ENCODE results near the gene PPP6R2. TPM values are rescaled to one million over a fixed set of nuclear protein-coding genes. Genes with fewer than 3 reads are reported as not detected.

The PPP6R2 gene
- total RNA-seq, 2 experiments from 2014 or later: 33.7 to 34.7 TPM

DNA sequence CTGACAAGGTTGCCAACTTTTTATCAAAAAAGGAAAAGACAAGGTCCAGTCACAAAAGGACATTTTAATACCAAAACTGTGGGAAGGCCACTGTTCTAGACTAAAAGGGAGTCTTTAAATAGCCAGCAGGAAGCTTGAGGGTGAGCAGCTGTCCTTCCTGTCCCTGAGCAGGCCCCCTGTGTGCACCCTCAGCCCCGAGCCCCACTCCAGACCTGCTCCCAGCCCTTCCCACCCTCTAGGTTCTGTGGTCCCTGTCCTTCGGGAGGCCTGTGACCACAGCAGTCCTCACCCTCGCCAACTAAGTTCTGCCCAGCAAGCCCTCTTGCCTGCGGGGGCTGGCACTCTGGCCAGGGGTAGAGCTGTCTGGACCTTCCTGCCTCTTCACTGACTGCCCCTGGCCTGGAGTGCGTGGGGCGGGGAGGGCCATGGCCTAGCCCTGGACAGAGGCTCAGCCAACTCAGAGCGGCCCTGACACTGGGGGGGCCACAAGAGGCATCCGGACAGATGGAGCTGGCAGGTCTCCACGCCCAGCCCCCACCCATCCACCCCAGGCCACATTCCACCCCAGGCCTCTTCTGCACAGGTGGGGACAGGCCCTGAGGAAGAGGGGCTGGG lies 34.0 kb upstream of the PPP6R2 start:
- Mint-ChIP-seq H3K27ac (no peak overlapping the region), H3K9me3 (no peaks in the 10 kb centered on the region), H3K4me3 (peak overlapping the region; percentile 28), H3K4me1 (ENCODE audit: low read depth) (peaks cover 12% of the 10 kb centered on the region), H3K36me3 (ENCODE audit: low read depth) (no peaks in the 10 kb centered on the region), H3K27me3 (ENCODE audit: low read depth) (peaks cover 12% of the 10 kb centered on the region)
- DNase-seq: no peak
- intact Hi-C loops (cut with micrococcal nuclease): no loop called here
- CTCF ChIA-PET: no interaction called here

DNA sequence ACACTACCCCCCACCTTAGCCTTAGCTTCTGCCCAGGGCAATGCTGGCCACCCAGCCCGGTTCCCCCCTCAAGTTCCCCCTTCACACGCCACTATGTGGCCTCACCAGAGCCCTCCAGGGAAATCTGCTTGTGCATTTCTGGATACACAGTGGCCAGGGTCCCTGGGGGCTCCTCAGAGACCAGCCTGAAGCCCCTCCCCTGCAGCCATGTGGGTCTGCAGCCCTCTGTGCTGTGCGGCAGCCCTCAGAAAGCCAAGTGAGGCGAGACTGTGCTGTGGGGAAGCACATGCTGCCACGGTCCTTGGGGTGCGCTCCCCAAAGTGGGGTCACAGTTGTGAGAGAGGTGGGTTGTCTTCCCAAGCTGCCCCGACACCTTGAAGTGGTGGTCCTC lies 33.5 kb upstream of the PPP6R2 start:
- Mint-ChIP-seq H3K36me3 (ENCODE audit: low read depth) (no peaks in the 10 kb centered on the region), H3K9me3 (no peaks in the 10 kb centered on the region), H3K4me3 (no peak overlapping the region), H3K27ac (no peak overlapping the region), H3K4me1 (ENCODE audit: low read depth) (peaks cover 17% of the 10 kb centered on the region), H3K27me3 (ENCODE audit: low read depth) (peaks cover 10% of the 10 kb centered on the region)
- no peak for DNase-seq
- CTCF ChIA-PET: no interaction called here
- intact Hi-C loops (cut with micrococcal nuclease): no loop called here

DNA sequence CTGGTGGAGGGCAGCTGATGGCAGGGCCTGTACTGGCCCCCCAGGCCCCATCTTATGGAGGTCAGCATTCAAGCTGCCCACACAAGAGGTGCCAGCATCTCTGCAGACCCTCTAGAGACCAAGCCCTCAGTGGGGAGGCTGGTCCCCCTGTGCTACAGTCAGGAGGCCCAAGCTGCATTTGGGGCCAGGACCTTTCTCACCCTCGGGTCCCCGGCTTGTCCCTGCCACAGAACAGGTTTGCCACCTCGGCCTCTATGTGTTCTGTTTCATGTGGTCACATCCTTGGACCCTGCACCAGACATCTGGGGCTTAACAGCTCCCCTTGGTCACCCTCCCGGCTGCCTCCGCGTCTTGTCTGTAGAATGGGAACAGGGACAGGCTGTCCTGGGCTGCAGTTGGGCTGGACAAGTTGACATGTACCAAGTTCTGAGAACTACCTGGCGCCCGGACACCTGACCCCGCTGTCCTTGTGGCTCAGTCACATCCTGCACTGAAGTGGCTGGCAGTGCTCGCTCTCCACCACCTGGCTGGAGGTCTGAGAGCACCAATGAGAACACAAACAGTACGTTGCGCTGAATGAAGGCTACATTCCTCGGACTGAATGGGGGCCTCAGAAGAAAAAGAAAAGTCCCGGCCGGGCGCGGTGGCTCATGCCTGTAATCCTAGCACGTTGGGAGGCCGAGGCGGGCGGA lies 33.0 kb upstream of the PPP6R2 start:
- no peak overlapping the region for H3K27ac Mint-ChIP-seq
- CTCF ChIA-PET: no interaction called here
- no peak overlapping the region for H3K4me3 Mint-ChIP-seq
- H3K9me3 Mint-ChIP-seq: no peaks in the 10 kb centered on the region
- no peaks in the 10 kb centered on the region for H3K36me3 Mint-ChIP-seq (ENCODE audit: low read depth)
- H3K27me3 Mint-ChIP-seq (ENCODE audit: low read depth): peaks cover 10% of the 10 kb centered on the region
- H3K4me1 Mint-ChIP-seq (ENCODE audit: low read depth): peaks cover 20% of the 10 kb centered on the region
- intact Hi-C loops (cut with micrococcal nuclease): loop anchor here (5.0 kb wide), 1 partner anchor 38 kb away; the partner anchor contains the start of gene MAPK11
- DNase-seq: no peak

DNA sequence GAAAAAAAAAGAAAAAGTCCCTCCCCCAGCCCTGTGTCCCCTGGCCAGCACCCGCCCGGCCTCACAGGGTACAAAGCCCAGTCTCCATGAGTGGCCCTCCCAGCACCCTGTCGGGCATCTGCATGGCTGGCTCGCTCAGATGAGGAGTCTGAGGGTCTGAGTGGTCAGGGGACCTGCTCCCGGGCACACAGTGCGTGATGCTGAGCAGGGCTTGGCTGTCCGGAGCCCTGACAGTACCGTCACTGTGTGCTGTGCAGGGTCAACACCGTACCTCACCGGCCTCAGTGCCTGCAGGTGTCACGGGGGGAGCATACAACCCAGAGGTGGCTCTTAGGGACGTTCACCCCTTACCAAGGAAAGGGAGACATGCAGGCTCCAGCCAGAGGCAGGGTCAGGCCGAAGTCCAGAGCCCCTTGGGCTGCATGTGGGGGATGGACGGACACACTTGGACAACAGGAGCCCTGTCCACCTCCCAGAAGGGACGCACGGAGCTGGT lies 32.1 kb upstream of the PPP6R2 start:
- Mint-ChIP-seq H3K9me3 (no peaks in the 10 kb centered on the region), H3K27me3 (ENCODE audit: low read depth) (peaks cover 7% of the 10 kb centered on the region), H3K4me3 (no peak overlapping the region), H3K4me1 (ENCODE audit: low read depth) (peaks cover 21% of the 10 kb centered on the region), H3K36me3 (ENCODE audit: low read depth) (no peaks in the 10 kb centered on the region), H3K27ac (no peak overlapping the region)
- intact Hi-C loops (cut with micrococcal nuclease): loop anchor here (5.0 kb wide), 1 partner anchor 39 kb away; the partner anchor contains the start of gene MAPK11
- no peak for DNase-seq
- CTCF ChIA-PET: no interaction called here

DNA sequence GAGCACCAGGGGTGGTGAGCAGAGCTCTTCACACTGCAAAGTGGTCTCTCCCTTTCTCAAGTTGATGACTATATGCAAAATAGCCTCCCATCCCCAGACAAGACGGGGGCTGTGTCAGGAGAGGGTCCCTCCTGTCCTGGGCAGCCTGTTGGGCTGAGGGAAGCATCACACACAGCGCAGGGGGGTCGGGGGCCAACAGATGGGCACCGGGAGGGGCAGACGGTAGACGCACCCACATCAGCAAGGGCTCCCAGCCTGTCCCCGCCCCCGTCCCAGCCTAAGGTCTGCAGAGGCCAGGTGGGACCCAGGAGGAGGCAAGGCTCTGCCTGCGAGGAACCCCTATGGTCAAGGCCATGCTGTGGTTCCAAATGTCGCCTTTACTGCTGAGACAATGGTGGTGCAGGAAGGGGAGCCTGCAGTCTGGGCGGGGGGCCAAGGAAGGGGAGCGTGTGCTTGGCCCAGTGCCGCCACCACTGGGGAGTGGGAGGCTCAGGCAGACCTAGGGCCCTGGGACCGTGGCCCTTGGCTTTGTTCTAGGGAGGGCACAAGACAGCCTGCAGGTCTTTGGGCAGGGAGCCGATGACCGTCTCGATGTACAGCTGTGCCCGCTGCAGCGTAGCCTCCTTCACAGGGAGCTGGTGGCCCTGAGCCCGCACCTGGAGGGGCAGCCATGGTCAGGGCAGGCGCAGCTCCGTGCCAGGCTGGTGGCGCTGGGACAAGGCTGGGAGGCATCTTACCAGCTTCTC lies 31.3 kb upstream of the PPP6R2 start:
- Mint-ChIP-seq H3K4me1 (ENCODE audit: low read depth) (peaks cover 17% of the 10 kb centered on the region), H3K4me3 (no peak overlapping the region), H3K27ac (no peak overlapping the region), H3K9me3 (no peaks in the 10 kb centered on the region), H3K27me3 (ENCODE audit: low read depth) (peaks cover 3% of the 10 kb centered on the region), H3K36me3 (ENCODE audit: low read depth) (no peaks in the 10 kb centered on the region)
- intact Hi-C loops (cut with micrococcal nuclease): loop anchor here (5.0 kb wide), 1 partner anchor 39 kb away; the partner anchor contains the start of gene MAPK11
- DNase-seq: no peak
- CTCF ChIA-PET: no interaction called here

DNA sequence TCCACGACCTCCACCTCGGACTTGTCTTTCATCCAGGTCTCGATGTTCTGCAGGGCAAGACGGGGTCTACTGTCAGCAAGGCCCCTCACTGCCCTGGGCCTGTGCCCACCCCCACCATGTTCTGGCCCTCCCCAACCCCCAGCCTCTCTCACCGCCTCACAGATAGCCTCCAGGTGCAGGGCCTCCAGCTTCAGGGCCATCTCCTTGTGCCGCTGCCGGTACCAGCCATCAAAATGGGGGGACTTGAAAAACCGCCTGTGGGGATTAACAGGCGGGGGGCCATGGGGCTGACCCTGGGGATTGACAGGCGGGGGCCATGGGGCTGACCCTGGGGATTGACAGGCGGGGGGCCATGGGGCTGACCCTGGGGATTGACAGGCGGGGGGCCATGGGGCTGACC lies 30.8 kb upstream of the PPP6R2 start:
- H3K4me3 Mint-ChIP-seq: no peak overlapping the region
- no peak for DNase-seq
- H3K9me3 Mint-ChIP-seq: no peaks in the 10 kb centered on the region
- intact Hi-C loops (cut with micrococcal nuclease): loop anchor here (5.0 kb wide), 1 partner anchor 40 kb away; the partner anchor contains the start of gene MAPK11
- peaks cover 3% of the 10 kb centered on the region for H3K27me3 Mint-ChIP-seq (ENCODE audit: low read depth)
- CTCF ChIA-PET: no interaction called here
- H3K36me3 Mint-ChIP-seq (ENCODE audit: low read depth): no peaks in the 10 kb centered on the region
- no peak overlapping the region for H3K27ac Mint-ChIP-seq
- H3K4me1 Mint-ChIP-seq (ENCODE audit: low read depth): peaks cover 17% of the 10 kb centered on the region

DNA sequence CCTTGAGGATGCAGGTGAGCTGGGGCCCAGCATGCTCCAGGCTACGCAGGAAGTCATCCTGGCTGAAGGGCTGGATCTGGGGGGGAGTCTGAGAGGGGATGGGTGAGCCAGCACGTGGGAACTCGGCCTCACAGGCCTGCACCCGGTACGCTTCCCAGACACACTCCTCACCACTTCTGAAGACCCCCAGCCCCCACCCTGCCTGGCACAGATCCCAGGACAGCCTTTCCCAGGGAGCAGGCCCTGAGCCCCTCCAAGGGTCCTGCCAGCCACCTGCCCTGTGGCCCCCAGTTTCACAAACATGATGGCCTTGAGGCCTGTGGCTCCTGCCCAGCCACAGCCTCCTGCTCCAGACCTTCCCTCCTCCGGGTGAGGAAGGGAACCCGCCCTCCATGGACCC lies 30.1 kb upstream of the PPP6R2 start:
- DNase-seq: no peak
- peaks cover 17% of the 10 kb centered on the region for H3K4me1 Mint-ChIP-seq (ENCODE audit: low read depth)
- intact Hi-C loops (cut with micrococcal nuclease): loop anchor here (5.0 kb wide), 1 partner anchor 41 kb away; the partner anchor contains the start of gene MAPK11
- no peak overlapping the region for H3K4me3 Mint-ChIP-seq
- H3K36me3 Mint-ChIP-seq (ENCODE audit: low read depth): no peaks in the 10 kb centered on the region
- no peak overlapping the region for H3K27ac Mint-ChIP-seq
- H3K9me3 Mint-ChIP-seq: no peaks in the 10 kb centered on the region
- CTCF ChIA-PET: interaction anchor here (1.0 kb wide), 1 partner anchor 29 kb away, joined by 3 read pairs; no protein-coding TSS in a partner anchor
- H3K27me3 Mint-ChIP-seq (ENCODE audit: low read depth): peaks cover 3% of the 10 kb centered on the region

DNA sequence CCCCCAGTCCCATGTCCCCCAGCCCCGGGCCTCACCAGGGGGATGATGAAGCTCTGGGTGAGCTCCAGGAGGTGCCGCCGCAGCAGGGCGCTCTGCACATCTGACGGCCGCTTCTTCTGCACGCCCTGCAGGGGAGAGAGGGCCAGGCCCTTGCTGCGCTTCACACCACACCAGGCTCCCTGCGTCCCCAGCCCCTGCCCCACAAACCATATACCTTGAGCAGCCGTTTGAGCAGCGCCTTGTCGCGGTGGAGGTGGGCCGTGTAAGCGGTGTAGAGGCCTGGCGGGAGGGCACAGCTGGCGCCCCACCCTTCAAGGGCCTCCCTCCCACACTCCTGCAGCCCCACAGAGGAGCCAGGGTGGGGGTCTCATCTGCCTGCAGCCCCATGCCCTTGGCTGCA lies 29.5 kb upstream of the PPP6R2 start:
- H3K27ac Mint-ChIP-seq: no peak overlapping the region
- CTCF ChIA-PET: interaction anchor here (0.6 to 1.0 kb wide), 2 partner anchors 28 to 166 kb away, joined by 3 read pairs; no protein-coding TSS in a partner anchor
- peak overlapping the region; percentile 81 for H3K4me3 Mint-ChIP-seq
- no peaks in the 10 kb centered on the region for H3K9me3 Mint-ChIP-seq
- DNase-seq: no peak
- intact Hi-C loops (cut with micrococcal nuclease): loop anchor here (5.0 kb wide), 1 partner anchor 41 kb away; the partner anchor contains the start of gene MAPK11
- peaks cover 2% of the 10 kb centered on the region for H3K27me3 Mint-ChIP-seq (ENCODE audit: low read depth)
- H3K36me3 Mint-ChIP-seq (ENCODE audit: low read depth): no peaks in the 10 kb centered on the region
- H3K4me1 Mint-ChIP-seq (ENCODE audit: low read depth): peaks cover 17% of the 10 kb centered on the region

DNA sequence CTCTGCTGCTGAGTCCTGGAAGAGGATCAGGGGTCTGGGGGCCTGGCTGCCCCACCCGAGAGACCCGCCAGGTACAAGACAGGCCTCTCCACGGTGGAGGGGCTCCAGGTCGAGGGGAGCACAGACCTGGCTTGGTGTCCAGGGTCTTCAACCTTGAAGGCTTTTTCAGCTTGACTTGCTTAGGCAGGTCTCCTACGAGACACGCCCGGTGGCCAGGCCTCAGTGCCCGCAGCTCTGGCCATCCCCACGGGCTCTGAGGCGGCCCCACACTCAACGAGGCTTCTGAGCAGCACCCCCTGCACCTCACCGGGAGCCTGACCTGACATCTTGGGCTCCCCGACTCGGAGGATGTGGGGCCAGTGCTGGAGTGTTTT lies 29.1 kb upstream of the PPP6R2 start:
- no peaks in the 10 kb centered on the region for H3K9me3 Mint-ChIP-seq
- H3K4me1 Mint-ChIP-seq (ENCODE audit: low read depth): peaks cover 17% of the 10 kb centered on the region
- H3K27ac Mint-ChIP-seq: peak overlapping the region; percentile 70
- peak overlapping the region; percentile 81 for H3K4me3 Mint-ChIP-seq
- H3K36me3 Mint-ChIP-seq (ENCODE audit: low read depth): no peaks in the 10 kb centered on the region
- H3K27me3 Mint-ChIP-seq (ENCODE audit: low read depth): no peaks in the 10 kb centered on the region
- DNase-seq: no peak
- CTCF ChIA-PET: interaction anchor here (0.6 to 1.0 kb wide), 4 partner anchors 9 to 166 kb away, joined by 3 to 5 read pairs (median 3); no protein-coding TSS in a partner anchor
- intact Hi-C loops (cut with micrococcal nuclease): loop anchor here (5.0 kb wide), 1 partner anchor 42 kb away; the partner anchor contains the start of gene MAPK11

DNA sequence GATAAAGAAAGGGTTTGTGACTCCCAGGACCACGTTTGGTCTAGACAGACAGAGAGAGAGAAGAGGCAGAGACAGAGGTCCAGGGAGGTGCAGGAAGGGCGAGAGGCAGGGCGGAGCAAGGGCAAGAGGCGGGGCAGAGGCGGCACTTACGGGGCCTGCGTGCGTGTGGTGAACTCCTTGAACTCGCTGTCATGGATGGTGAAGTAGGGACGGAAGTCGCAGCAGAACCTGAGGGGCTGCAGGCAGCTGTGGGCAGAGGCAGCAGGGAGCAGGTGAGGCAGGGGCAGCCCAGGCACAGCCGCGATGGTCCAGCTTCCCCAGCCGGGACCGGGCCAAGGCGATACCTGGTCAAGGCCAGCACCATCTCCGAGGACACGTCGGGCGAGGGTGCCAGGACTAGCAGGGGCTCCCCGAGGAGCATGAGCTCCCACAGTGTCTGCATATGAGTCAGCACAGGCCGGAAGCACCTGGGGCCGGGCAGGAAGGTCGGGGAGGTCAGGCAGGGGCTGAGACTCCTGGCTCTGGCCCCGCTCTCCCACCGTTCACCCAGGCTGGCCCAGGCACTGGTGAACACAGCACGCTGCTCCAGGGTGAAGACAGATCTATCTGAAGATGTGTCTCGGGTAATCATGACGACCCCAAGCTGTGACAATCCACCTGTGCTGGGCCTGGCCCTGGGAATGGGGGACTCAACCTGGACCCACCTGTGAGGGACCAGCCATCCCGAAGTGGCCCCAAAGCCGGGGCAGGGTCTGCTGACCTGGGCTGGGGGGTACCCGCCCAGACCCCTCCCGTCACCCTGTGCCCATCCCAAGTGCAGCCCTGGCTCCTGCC lies 28.5 kb upstream of the PPP6R2 start:
- intact Hi-C loops (cut with micrococcal nuclease): loop anchor here (5.0 kb wide), 1 partner anchor 42 kb away; the partner anchor contains the start of gene MAPK11
- CTCF ChIA-PET: interaction anchor here (0.8 to 1.0 kb wide), 2 partner anchors 9 to 13 kb away, joined by 3 to 5 read pairs; no protein-coding TSS in a partner anchor
- peaks cover 17% of the 10 kb centered on the region for H3K4me1 Mint-ChIP-seq (ENCODE audit: low read depth)
- peak; percentile 87 for DNase-seq
- peak overlapping the region; percentile 70 for H3K27ac Mint-ChIP-seq
- H3K4me3 Mint-ChIP-seq: peak overlapping the region; percentile 81
- H3K27me3 Mint-ChIP-seq (ENCODE audit: low read depth): no peaks in the 10 kb centered on the region
- H3K36me3 Mint-ChIP-seq (ENCODE audit: low read depth): no peaks in the 10 kb centered on the region
- H3K9me3 Mint-ChIP-seq: no peaks in the 10 kb centered on the region

DNA sequence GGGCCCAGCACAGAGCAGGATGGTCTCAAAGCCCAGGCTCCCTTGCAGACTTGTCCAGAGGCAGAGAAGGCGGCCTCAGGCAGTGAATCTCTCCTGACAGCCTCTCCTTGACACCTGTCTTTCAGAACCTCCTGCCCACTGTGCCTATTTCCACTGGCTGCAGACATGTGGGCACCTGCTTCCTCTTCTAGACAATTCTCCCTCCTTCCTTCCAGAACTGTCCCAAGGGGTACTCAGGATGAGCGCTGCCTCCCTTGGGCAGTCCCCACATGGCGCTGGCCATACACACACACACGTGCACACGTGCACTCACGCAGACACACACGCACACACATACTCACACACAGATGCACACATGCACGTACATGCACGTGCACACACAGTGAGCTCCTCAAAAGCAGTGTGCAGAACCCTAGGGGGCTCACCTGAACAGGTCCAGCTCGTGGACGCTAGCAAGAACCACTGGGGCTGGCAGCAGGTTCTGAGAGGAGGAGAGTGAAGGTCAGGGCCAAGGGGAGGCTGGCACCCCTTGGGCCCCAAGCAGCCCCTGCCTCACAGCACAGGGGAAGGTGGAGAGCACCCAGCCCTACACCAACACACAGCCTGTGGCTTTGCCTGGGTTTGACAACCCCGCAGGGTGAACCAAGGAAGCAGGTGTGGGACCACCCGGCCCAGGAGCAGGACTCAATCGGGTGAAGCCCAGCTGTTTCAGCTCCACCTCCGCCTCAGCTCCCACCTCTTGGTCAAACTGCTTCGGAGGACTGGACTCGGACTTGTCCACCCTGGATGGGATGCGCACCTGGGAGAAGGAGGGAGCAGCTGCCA lies 27.6 kb upstream of the PPP6R2 start:
- no peak overlapping the region for H3K4me3 Mint-ChIP-seq
- H3K4me1 Mint-ChIP-seq (ENCODE audit: low read depth): peaks cover 17% of the 10 kb centered on the region
- H3K27ac Mint-ChIP-seq: peak overlapping the region; percentile 64
- no peaks in the 10 kb centered on the region for H3K27me3 Mint-ChIP-seq (ENCODE audit: low read depth)
- no peak for DNase-seq
- H3K36me3 Mint-ChIP-seq (ENCODE audit: low read depth): no peaks in the 10 kb centered on the region
- intact Hi-C loops (cut with micrococcal nuclease): no loop called here
- CTCF ChIA-PET: interaction anchor here (1.0 to 1.1 kb wide), 2 partner anchors 8 to 26 kb away, joined by 3 to 5 read pairs; no protein-coding TSS in a partner anchor
- no peaks in the 10 kb centered on the region for H3K9me3 Mint-ChIP-seq

All from activated naive CD4-positive, alpha-beta T cell treated with anti-CD3 and anti-CD28 coated beads for 36 hours (primary cell).